T-helper 17 cell (primary cell): ENCODE measurements around the gene MUC22. TPM values are rescaled to one million over a fixed set of nuclear protein-coding genes. Genes with fewer than 3 reads are reported as not detected.
"Not testable (repeated sequence)": the region's sequence is repeated elsewhere in the genome, so short reads cannot be mapped to it uniquely, and the experiment has no call there.

Source experiments
- ATAC-seq: fragments of 150-1000 bp; cut with Tn5 transposase; 2 replicates; pipeline ENCODE4 v1.10.0; 2021; ENCODE audit warnings: mild to moderate bottlenecking, moderate library complexity
- DNase-seq, 3 donors: peaks; one replicate each; pipeline versions ENCODE4 v3.0.0 to v3.0.0-alpha.2; 2020 to 2021
- H3K9me3 ChIP-seq: one replicate; pipeline ENCODE4 v1.7.0; 2013; ENCODE audit warnings: low read length, mild to moderate bottlenecking; ENCODE audit not compliant: control insufficient read depth, poor library complexity, severe bottlenecking
- H3K27ac Mint-ChIP-seq: one replicate; pipeline ENCODE4 v1.8.0; 2022; ENCODE audit warnings: mild to moderate bottlenecking, moderate library complexity, mixed read lengths
- H3K27me3 Mint-ChIP-seq: one replicate; pipeline ENCODE4 v1.8.0; 2022; ENCODE audit warnings: mixed read lengths
- H3K36me3 Mint-ChIP-seq: one replicate; pipeline ENCODE4 v1.8.0; 2022; ENCODE audit warnings: low read depth, mixed read lengths
- H3K4me1 Mint-ChIP-seq: one replicate; pipeline ENCODE4 v1.8.0; 2022; ENCODE audit warnings: mild to moderate bottlenecking, mixed read lengths
- H3K4me3 Mint-ChIP-seq: one replicate; pipeline ENCODE4 v1.8.0; 2022; ENCODE audit warnings: mild to moderate bottlenecking, moderate library complexity, mixed read lengths
- total RNA-seq, 4 donors: library from RNA in 2 of 4; stranded (reverse) in 2 of 4; gene quantifications; one replicate each; pipeline ENCODE4 v1.2.3 and lab custom pipeline; 2022 to 2026

The MUC22 gene
- total RNA-seq, 2 donors from 2014 or later = not detected

DNA sequence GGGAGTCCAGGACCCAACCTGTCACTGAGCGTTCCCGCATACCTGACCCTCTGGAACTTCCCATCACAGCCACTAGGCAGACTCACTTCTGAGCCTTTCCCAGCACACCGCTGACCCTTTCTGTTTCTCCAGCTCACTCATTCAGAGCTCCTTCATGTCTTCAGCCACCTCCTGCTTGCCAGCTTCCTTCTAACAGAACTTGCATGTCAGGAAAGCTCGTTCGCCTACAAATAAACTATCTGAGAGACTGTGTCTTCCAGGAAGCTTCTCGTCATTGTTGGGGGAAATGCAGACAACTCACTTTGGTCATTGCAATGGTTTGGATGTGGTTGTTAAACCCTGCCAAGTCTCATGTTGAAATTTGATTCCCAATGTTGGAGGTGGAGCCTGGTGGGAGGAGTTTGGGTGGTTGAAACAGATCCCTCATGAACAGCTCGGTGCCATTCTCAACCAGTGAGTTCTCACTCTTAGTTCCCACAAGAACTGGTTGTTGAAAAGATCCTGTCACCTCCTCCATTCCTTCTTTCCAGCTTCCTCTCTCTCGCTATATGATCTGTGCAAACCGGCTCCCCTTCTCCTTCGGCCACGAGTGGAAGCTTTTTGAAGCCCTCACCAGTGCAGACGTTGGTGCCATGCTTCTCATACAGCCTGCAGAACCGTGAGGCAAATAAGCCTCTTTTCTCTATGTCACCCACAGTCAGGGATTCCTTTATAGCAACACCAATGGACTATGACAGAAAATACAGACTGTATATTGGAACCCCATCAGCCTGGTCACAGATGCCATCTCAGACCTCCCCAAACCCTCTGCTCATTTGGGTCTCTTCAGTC is 28.1 kb upstream of the MUC22 start:
- Mint-ChIP-seq H3K27me3 (peaks cover 54% of the 10 kb centered on the region), H3K36me3 (no peaks in the 10 kb centered on the region), H3K4me3 (no peak overlapping the region), H3K4me1 (peaks cover 4% of the 10 kb centered on the region), H3K27ac (no peak overlapping the region)
- DNase-seq (no peak), ATAC-seq (no peak)
- H3K9me3 ChIP-seq = no peaks in the 10 kb centered on the region

DNA sequence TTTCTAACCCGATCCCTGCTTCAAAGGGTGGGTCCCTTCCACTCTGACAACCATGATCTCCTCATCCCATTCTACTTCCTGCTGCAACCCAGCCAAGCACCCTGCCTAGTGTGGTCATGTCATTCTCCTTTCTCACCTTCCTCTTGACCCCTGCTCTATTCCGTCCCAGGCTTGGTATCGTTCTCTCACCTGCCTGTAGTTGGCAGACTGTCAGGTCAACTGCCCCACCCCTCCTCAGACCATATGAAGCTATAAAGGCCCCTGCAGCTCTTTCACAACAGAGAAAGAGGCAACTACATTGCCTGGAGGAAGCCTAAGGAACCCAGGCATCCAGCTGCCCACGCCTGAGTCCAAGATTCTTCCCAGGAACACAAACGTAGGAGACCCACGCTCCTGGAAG is 26.8 kb upstream of the MUC22 start, which contains the start of gene MUC21:
MUC21 (plus strand) TSS at position 280 of the 400 bp plus-strand sequence. CDS start 241 bp downstream, outside the sequence.
- no peak for ATAC-seq
- Mint-ChIP-seq H3K4me1 (peaks cover 4% of the 10 kb centered on the region), H3K36me3 (peaks cover 3% of the 10 kb centered on the region), H3K27me3 (peaks cover 62% of the 10 kb centered on the region), H3K27ac (no peak within 1 kb of the TSS), H3K4me3 (no peak within 1 kb of the TSS)
- H3K9me3 ChIP-seq = no peaks in the 10 kb centered on the region
- no peak for DNase-seq

DNA sequence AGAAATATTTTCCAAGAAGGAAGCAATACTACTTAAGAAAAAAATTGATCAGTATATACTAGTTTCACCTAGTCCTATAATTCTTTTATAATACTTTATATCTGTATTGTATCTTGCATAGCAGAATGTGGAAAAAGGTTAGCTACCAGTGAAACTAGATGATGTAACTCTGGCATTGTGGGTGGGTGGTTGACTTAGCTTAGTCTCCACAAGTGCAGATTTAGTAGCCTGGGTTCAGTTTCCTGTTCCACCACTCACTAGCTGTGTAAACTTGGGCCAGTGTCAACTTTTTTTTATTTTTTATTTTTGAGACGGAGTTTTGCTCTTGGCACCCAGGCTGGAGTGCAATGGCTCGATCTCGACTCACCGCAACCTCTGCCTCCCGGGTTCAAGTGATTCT is 24.8 kb upstream of the MUC22 start:
- no peak for ATAC-seq
- DNase-seq = no peak
- H3K36me3 Mint-ChIP-seq = peaks cover 3% of the 10 kb centered on the region
- peaks cover 53% of the 10 kb centered on the region for H3K27me3 Mint-ChIP-seq
- no peak overlapping the region for H3K4me3 Mint-ChIP-seq
- peak overlapping the region; percentile 19 for H3K27ac Mint-ChIP-seq
- peaks cover 9% of the 10 kb centered on the region for H3K4me1 Mint-ChIP-seq
- no peaks in the 10 kb centered on the region for H3K9me3 ChIP-seq

DNA sequence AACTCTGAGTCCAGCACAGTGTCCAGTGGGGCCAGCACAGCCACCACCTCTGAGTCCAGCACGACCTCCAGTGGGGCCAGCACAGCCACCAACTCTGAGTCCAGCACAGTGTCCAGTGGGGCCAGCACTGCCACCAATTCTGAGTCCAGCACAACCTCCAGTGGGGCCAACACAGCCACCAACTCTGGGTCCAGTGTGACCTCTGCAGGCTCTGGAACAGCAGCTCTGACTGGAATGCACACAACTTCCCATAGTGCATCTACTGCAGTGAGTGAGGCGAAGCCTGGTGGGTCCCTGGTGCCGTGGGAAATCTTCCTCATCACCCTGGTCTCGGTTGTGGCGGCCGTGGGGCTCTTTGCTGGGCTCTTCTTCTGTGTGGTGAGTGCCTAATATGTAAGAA is 23.0 kb upstream of the MUC22 start:
- DNase-seq (no peak), ATAC-seq (no peak)
- H3K9me3 ChIP-seq = no peaks in the 10 kb centered on the region
- Mint-ChIP-seq H3K27me3 (peaks cover 35% of the 10 kb centered on the region), H3K4me3 (no peak overlapping the region), H3K27ac (no peak overlapping the region), H3K4me1 (peaks cover 11% of the 10 kb centered on the region), H3K36me3 (peaks cover 3% of the 10 kb centered on the region)

DNA sequence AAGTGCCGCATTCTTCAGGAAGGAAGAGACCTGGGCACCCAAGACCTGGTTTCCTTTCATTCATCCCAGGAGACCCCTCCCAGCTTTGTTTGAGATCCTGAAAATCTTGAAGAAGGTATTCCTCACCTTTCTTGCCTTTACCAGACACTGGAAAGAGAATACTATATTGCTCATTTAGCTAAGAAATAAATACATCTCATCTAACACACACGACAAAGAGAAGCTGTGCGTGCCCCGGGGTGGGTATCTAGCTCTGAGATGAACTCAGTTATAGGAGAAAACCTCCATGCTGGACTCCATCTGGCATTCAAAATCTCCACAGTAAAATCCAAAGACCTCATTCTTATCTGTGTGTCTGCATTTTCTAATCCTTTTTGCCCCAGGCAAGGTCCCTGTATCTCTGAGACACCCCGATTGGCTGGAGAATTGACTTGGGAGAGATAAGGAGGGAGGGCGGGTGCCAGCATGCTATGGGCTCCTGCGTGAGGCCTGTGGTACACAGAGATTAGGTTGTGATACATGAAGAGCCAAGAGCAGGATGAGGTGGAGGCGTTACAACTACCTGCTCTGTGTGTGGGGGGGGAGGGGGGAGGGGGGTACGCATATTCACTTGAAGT is 22.0 kb upstream of the MUC22 start:
- no peak overlapping the region for H3K4me3 Mint-ChIP-seq
- H3K9me3 ChIP-seq = no peaks in the 10 kb centered on the region
- H3K27ac Mint-ChIP-seq = no peak overlapping the region
- DNase-seq (no peak), ATAC-seq (no peak)
- H3K4me1 Mint-ChIP-seq = peaks cover 9% of the 10 kb centered on the region
- peaks cover 25% of the 10 kb centered on the region for H3K27me3 Mint-ChIP-seq
- peaks cover 3% of the 10 kb centered on the region for H3K36me3 Mint-ChIP-seq

DNA sequence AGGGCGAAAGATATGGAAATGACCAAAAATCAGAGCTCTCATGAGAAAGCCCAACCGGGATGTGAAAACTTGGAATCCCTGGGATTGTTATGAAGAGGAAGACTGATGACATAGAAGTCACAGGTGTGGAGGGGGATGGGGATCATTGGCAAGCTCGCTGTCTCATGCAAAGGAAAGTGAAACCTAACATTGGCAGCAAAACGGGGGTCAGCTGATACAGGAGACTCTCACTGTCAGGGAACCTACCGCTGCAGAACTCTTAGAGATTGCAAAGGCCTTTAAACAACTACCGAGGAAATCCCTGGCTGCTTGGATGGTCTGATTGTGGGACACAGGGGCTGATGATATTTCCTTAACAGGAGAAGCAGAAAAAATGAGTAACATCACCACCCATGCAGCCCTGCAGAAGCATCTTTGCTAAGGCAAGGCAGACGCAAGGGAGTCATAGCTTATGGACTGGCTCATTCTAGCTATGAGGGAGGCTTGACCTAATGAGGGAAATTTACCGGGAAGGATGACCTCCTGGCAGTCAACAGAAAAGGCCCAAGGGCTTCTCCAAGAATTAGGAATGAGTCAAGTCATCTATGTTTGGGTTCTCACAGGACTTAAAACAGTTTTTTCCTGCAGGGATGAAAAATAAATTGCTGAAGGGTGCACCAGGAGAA is 19.7 kb upstream of the MUC22 start:
- H3K4me3 Mint-ChIP-seq = peak overlapping the region; percentile 62
- ATAC-seq (peak; percentile 50), DNase-seq (no peak)
- H3K36me3 Mint-ChIP-seq = peaks cover 3% of the 10 kb centered on the region
- H3K27me3 Mint-ChIP-seq = peaks cover 10% of the 10 kb centered on the region
- no peak overlapping the region for H3K27ac Mint-ChIP-seq
- H3K9me3 ChIP-seq = no peaks in the 10 kb centered on the region
- peaks cover 9% of the 10 kb centered on the region for H3K4me1 Mint-ChIP-seq

DNA sequence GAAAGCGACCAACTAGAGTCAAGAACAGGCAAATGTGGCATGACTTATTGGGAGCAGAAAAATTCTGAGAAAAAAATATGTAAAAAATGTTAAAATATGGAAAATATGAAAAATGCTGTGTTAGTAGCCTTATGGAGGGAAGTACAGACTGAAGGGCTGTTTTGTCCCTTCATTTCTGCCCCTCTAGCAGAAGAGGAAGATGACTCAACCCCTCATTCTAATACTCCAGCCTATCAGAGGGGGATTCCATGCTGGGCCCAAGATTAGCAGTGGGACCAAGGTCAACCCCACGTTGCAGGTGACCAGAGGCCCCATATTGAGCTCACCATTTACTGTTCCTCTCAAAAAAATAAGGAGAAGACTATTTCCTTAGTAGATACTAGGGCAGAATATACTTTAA is 18.4 kb upstream of the MUC22 start:
- H3K36me3 Mint-ChIP-seq = peaks cover 3% of the 10 kb centered on the region
- ATAC-seq = no peak
- H3K4me1 Mint-ChIP-seq = peaks cover 9% of the 10 kb centered on the region
- H3K27ac Mint-ChIP-seq = no peak overlapping the region
- H3K4me3 Mint-ChIP-seq = no peak overlapping the region
- no peaks in the 10 kb centered on the region for H3K9me3 ChIP-seq
- DNase-seq = no peak
- H3K27me3 Mint-ChIP-seq = peaks cover 10% of the 10 kb centered on the region

DNA sequence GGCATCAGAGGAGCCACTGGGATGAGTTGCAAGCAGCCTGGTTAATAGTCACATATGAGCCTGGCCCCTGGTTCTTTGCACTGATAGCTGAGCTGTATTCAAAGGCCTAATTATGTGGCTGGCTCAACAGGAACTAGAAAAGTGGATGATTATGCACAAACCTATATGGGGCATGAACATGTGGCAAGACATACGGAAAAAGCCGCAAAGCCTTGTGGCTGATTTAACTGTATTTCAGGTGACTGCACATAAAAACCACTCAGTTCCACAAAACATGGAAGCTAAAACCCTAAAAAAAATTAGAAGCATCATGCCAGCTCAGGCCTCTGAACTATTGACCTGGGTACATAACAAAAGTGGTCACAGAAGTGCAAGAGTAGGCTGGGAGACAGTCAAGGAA is 13.0 kb upstream of the MUC22 start:
- no peaks in the 10 kb centered on the region for H3K9me3 ChIP-seq
- no peaks in the 10 kb centered on the region for H3K36me3 Mint-ChIP-seq
- H3K27ac Mint-ChIP-seq = no peak overlapping the region
- peaks cover under 1% of the 10 kb centered on the region for H3K27me3 Mint-ChIP-seq
- no peak overlapping the region for H3K4me3 Mint-ChIP-seq
- no peaks in the 10 kb centered on the region for H3K4me1 Mint-ChIP-seq
- DNase-seq (no peak), ATAC-seq (no peak)

DNA sequence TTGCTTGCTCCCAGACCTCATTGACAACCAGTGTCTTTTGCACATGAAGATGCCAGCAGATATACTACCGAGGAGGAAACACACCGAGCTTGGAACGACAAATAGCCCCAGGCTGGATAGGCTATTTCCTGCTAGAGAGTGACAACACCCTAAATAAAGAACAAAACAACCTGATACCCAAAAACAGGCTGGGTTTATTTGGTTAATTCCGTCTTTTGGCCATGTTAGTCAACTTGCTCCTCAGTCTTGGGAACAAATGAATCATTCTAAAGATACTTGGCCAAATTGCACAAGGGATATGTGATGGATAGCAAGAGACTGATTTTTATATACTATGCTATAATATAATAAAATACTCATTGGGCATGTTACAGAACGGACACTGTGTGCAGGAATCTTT is 11.5 kb upstream of the MUC22 start:
- H3K36me3 Mint-ChIP-seq = no peaks in the 10 kb centered on the region
- no peak for DNase-seq
- H3K4me3 Mint-ChIP-seq = no peak overlapping the region
- H3K4me1 Mint-ChIP-seq = peaks cover 2% of the 10 kb centered on the region
- no peak for ATAC-seq
- H3K27ac Mint-ChIP-seq = no peak overlapping the region
- no peaks in the 10 kb centered on the region for H3K9me3 ChIP-seq
- peaks cover 9% of the 10 kb centered on the region for H3K27me3 Mint-ChIP-seq

DNA sequence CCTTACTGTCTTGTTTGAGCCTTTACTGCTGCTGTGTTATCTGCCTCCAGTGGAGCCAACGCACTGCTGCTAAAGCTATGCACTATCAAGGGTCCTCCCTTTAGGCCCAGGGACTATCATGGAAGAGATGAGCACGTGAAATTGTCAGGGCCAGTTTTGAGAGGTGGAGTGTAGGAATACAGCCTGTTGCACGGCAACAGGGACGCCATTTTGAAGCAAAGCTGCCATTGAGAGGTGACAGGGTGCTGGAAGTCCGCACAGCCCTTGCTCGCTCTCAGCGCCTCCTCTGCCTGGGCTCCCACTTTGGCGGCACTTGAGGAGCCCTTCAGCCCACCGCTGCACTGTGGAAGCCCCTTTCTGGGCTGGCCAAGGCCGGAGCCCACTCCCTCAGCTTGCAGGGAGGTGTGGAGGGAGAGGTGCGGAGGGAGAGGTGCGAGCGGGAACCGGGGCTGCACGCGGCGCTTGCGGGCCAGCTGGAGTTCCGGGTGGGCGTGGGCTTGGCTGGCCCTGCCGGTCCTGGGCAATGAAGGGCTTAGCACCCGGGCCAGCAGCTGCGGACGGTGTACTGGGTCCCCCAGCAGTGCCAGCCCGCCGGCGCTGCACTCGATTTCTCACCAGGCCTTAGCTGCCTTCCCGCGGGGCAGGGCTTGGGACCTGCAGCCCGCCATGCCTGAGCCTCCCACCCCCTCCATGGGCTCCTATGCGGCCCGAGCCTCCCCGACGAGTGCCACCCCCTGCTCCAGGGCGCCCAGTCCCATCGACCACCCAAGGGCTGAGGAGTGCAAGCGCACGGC is 10.0 kb upstream of the MUC22 start:
- H3K27me3 Mint-ChIP-seq = peaks cover 17% of the 10 kb centered on the region
- not testable (repeated sequence) for DNase-seq, H3K4me1 Mint-ChIP-seq, ATAC-seq, H3K9me3 ChIP-seq, H3K36me3 Mint-ChIP-seq, H3K27ac Mint-ChIP-seq, H3K4me3 Mint-ChIP-seq

DNA sequence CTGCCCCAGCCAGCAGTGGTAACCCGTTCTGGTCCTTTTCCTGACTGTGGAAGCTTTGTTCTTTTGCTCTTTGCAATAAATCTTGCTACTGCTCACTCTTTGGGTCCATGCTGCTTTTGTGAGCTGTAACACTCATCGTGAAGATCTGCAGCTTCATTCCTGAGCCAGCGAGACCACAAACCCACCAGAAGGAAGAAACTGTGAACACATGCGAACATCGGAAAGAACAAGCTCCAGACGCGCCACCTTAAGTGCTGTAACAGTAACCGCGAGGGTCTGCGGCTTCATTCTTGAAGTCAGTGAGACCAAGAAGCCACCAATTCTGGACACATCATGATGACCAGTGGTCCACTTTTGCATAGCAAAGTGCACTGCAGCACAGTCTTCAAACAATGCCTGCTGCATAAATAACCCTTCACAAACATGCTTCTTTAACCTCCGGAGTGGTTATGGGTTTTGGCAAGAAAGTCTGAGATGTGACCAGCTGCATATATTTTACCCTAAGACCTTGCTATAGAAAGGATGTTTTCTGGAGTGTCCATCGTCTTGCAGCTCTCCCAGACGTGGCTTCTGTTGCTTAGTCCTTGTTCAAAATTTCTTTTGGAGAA is 8.9 kb upstream of the MUC22 start:
- H3K4me3 Mint-ChIP-seq = no peak overlapping the region
- H3K27ac Mint-ChIP-seq = no peak overlapping the region
- DNase-seq = no peak

DNA sequence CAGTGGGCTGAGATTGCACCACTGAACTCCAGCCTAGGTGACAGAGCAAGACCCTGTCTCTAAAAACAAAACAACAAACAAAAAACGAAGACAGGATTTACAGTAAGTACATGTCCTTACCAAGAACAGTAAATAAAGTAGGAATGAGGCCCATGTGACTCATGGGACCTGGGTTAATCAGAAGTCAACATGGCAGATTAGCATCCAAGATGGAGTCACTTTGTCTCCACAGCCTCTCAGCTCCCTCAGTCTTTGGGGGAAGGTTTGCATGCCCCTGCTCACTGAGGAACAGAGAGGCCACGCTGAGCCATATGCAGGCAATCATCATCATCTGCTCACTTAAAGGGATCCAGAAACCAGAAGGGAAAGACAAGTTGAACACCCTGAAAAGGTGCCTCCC is 7.8 kb upstream of the MUC22 start:
- Mint-ChIP-seq H3K4me3 (no peak overlapping the region), H3K27ac (no peak overlapping the region), H3K27me3 (peaks cover 34% of the 10 kb centered on the region), H3K4me1 (peaks cover 2% of the 10 kb centered on the region), H3K36me3 (no peaks in the 10 kb centered on the region)
- ATAC-seq (no peak), DNase-seq (no peak)
- H3K9me3 ChIP-seq = no peaks in the 10 kb centered on the region

More for the DNA sequence above, 8.9 kb upstream of the MUC22 start:
- Mint-ChIP-seq H3K27me3 (peaks cover 28% of the 10 kb centered on the region), H3K4me1 (peaks cover 2% of the 10 kb centered on the region), H3K36me3 (no peaks in the 10 kb centered on the region)
- ATAC-seq = no peak
- no peaks in the 10 kb centered on the region for H3K9me3 ChIP-seq
